GM18868 (cell line): ENCODE data around the gene RELN.
"Not testable (repeated sequence)": the region's sequence is repeated elsewhere in the genome, so short reads cannot be mapped to it uniquely, and the experiment has no call there.

Source experiments
- ATAC-seq: cut with Tn5 transposase; IDR thresholded peaks from one replicate; pipeline ENCODE4 v1.9.1; 2021; ENCODE audit warnings: mild to moderate bottlenecking, moderate library complexity; ENCODE audit not compliant: unreplicated experiment

RELN gene

DNA sequence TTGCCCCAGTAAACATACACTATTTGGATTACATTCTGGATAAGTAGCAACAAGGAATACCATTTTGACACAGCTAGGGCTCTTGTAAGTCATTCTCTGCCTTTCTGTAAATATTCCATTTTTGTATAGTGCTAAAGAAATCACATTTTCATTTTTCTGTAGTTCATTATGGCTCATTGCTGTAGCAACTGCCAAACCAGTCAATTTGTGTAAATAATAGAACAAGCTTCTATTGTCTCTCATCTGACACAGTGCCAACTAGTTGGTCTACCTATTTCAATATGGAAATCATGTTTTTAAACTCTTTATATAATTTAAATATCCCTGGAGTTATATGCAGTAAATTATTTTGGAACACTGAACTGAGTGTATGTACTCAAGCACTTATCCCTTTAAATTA lies 193.7 kb downstream of the RELN start:
- no peak for ATAC-seq

- no peak for ATAC-seq
Observed at GRCh38 chr7:103795107-103795506, 194.4 kb downstream of the RELN start.

GRCh38 chr7:103794424-103794823 lies 195.0 kb downstream of the RELN start:
- no peak for ATAC-seq

- ATAC-seq: no peak
Observed at GRCh38 chr7:103793614-103794013, 195.8 kb downstream of the RELN start.

- no peak for ATAC-seq
Observed at GRCh38 chr7:103791894-103792293, 197.6 kb downstream of the RELN start.

DNA sequence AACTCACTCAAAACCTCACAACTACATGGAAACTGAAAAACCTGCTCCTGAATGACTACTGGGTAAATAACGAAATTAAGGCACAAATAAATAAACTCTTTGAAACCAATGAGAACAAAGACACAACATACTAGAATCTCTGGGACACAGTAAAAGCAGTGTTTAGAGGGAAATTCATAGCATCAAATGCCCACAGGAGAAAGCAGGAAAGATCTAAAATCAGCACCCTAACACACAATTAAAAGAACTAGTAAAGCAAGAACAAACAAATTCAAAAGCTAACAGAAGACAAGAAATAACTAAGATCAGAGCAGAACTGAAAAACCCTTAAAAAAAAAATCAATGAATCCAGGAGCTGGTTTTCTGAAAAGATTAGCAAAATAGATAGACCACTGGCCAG lies 202.4 kb downstream of the RELN start:
- ATAC-seq: not testable (repeated sequence)

DNA sequence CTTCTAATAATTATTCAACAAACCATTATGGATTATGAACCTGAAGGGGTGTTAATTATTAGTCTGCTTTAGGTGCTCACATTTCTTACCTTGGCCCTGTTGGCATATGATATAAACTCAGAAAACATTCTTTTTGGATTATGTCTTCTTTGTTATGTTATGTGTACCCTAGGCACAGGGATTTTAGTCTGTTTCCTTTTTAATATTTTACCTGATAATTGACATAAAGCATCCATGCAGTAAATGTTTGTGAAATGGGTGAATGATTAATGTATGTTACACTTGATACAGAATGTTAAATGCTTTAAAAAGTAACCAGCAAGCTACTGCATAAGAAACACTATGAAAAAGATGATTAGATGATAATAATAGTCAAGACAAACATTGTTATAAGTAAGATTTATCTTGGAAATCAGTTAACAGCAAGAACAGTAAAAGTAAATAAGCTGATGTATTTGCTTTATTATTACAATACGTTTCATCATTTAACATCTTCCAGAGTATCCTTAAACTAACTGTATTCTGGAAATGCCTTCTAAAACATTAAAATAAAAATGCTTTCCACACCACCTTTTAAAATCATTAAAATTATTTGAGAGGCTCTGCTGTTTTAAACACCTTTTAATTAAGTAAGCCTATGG lies 204.7 kb downstream of the RELN start:
- ATAC-seq: no peak

- ATAC-seq: no peak
Observed at GRCh38 chr7:103781409-103781808, 208.0 kb downstream of the RELN start.

- ATAC-seq: not testable (repeated sequence)
Observed at GRCh38 chr7:103780561-103780960, 208.9 kb downstream of the RELN start.

GRCh38 chr7:103777440-103777839 lies 212.0 kb downstream of the RELN start:
- no peak for ATAC-seq

DNA sequence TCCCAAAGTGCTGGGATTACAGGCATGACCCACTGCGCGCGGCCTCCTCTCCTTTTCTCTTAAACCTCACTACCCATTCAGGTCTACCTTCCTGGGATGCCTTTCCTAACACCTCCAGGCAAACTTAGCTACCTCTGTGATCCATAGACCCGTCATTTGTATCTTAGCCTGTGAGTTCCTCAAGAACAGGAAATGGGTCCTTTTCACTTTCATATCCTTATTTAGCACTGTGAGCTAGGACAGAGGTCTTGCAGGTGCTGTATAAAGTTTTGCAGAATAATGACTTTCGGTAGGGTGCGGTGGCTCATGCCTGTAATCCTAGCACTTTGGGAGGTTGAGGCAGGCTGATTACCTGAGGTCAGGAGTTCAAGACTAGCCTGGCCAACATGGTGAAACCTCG lies 215.7 kb downstream of the RELN start:
- ATAC-seq: peak; percentile 74

GRCh38 chr7:103772171-103772773 lies 217.2 kb downstream of the RELN start:
- ATAC-seq: no peak

DNA sequence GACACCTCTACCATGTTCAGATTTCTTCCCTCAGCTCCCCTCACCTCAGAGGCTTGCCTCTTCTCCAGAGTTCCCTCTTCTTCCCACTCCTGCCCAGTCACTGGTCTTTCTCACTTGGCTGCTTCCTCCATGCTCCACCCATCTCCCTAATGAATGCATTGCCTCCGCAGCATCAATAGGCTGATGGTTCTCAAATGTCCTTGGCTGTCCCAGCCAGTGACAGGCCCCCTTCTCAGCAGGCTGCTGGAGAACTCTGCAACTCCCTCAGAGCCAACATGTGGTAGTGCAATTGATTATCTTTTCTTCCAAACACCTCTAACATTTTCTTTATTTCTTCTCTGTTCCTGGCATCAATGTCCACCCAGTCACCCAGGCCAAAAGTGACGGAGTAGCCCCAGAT lies 218.2 kb downstream of the RELN start:
- ATAC-seq: no peak

DNA sequence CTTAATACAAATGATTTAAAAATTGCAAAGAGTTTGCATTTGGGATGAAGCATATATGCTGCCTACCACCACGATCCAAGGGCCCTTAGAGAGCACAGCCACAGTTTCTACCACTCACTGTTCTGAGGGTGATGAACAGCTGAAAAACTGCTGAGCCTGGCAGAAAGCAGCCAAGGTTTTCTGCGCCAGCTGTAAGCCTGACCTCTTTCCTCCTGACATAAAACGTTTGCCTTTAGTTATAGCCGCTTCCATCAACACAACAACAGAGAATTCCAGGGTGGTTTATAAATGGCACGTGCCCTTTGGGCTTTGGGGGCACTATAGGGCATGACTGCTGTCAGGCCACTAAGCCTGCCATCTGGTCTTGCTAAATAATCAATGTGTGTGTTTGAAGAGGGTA lies 222.8 kb downstream of the RELN start:
- no peak for ATAC-seq

GRCh38 chr7:103765901-103766300 lies 223.6 kb downstream of the RELN start:
- no peak for ATAC-seq

DNA sequence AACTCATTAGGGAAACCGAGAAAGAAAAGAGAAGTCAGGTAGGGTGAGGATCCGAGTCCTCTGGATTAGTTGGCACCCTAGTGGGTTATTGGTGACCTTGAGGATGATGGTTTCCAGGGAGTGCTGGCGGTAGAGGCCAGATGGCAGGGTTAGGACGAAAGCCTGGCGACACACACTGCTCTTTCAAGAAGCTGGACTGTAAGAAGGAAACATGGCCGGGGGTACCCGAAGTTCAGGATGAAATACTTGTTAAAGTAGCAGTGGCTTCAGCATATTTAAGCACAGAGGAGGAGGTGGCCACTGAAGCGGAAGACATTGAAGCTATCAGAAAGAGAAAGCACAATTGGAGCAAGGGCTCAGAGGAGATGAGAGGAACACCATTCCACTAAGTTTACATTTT lies 224.6 kb downstream of the RELN start:
- ATAC-seq: no peak

DNA sequence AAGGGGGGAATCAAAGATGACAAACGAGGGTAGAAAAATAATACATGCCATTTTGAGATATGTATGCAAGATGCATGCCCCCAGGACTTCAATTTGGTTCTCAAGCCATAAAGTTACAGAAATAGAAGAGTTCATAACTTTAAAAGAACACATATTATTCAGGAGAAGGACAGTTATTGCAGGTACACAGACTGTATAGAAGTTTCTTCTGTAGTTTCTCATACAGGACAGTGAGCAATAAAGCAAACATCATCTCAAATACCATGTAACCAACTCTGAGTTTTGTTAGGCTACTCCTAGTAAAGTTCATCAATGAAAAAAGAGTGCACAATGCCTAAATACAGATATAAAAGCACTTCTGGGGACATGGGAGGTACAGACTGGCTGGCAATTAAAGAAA lies 226.6 kb downstream of the RELN start:
- no peak for ATAC-seq

- no peak for ATAC-seq
Observed at GRCh38 chr7:103762065-103762760, 227.2 kb downstream of the RELN start.

GRCh38 chr7:103752995-103753394 lies 236.5 kb downstream of the RELN start:
- ATAC-seq: no peak

GRCh38 chr7:103751311-103751880 lies 238.1 kb downstream of the RELN start:
- no peak for ATAC-seq

DNA sequence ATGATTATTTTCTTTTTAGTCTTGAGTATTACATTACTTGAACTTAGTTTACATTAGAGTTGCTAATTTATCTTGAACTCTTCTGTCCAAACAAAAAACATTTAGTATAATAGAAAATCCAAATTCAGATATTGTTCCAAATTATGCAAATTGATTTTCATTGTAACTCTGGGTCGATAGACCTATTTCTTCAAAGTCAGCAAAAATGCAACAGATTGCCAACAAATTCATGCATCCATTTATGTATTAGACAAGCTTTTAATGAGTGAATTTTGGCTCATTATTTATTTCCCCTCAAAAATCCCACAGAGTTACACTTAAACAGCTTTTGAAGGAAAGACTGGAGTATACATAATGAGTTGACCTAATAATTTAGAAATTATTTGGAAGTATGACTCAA lies 240.8 kb downstream of the RELN start:
- no peak for ATAC-seq

DNA sequence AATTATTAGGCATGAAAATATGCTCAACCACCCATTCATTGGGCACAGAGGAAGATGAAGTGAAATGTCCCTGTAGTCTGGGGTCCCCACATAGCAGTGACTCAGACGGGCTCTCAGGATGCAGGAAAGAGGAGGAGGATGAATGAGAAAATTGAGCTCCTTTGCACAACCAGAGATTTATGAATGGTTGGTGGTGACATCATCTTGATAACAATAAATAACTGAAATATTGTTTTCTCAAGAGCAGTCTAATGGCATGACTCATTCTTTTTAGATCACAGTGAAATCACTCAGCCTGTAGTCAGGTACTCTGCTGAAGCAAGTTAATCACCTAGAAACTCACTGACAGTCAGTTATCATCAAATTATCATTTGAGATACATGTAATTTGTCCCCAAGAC lies 254.1 kb downstream of the RELN start:
- no peak for ATAC-seq
